ENCODE results near the gene SDF2L1.
"Not testable (repeated sequence)": the region's sequence is repeated elsewhere in the genome, so short reads cannot be mapped to it uniquely, and the experiment has no call there.

SDF2L1 gene

GRCh38 chr22:21641789-21642583 is at the start of gene SDF2L1:
Gene SDF2L1, plus strand, starts transcription at chr22:21642302. Its CDS starts 35 bp downstream, at chr22:21642337.
- peak; percentile 98 for DNase-seq (ENCODE audit: low read depth)

GRCh38 chr22:21592422-21592821 is 49.7 kb upstream of the SDF2L1 start:
- no peak for DNase-seq (ENCODE audit: low read depth)

- DNase-seq (ENCODE audit: low read depth) = no peak
These were observed 48.5 kb upstream of the SDF2L1 start for GRCh38 chr22:21593406-21594232.

- no peak for DNase-seq (ENCODE audit: low read depth)
These were observed 47.1 kb upstream of the SDF2L1 start for GRCh38 chr22:21594865-21595452.

GRCh38 chr22:21596356-21597135 is 45.6 kb upstream of the SDF2L1 start:
- not testable (repeated sequence) for DNase-seq (ENCODE audit: low read depth)

- no peak for DNase-seq (ENCODE audit: low read depth)
These were observed 43.8 kb upstream of the SDF2L1 start for GRCh38 chr22:21598302-21598701.

- DNase-seq (ENCODE audit: low read depth) = no peak
These were observed 42.8 kb upstream of the SDF2L1 start for GRCh38 chr22:21599053-21599893.

GRCh38 chr22:21602579-21602978 is 39.5 kb upstream of the SDF2L1 start:
- DNase-seq (ENCODE audit: low read depth) = no peak

GRCh38 chr22:21603973-21604372 is 38.1 kb upstream of the SDF2L1 start:
- no peak for DNase-seq (ENCODE audit: low read depth)

GRCh38 chr22:21605887-21606564 is 36.1 kb upstream of the SDF2L1 start:
- DNase-seq (ENCODE audit: low read depth) = no peak

GRCh38 chr22:21606775-21607174 is 35.3 kb upstream of the SDF2L1 start:
- no peak for DNase-seq (ENCODE audit: low read depth)

GRCh38 chr22:21609556-21610157 is 32.4 kb upstream of the SDF2L1 start:
- not testable (repeated sequence) for DNase-seq (ENCODE audit: low read depth)

- no peak for DNase-seq (ENCODE audit: low read depth)
These were observed 30.7 kb upstream of the SDF2L1 start for GRCh38 chr22:21611210-21611977.

GRCh38 chr22:21612858-21613257 is 29.2 kb upstream of the SDF2L1 start:
- no peak for DNase-seq (ENCODE audit: low read depth)

- DNase-seq (ENCODE audit: low read depth) = no peak
These were observed 28.4 kb upstream of the SDF2L1 start for GRCh38 chr22:21613553-21614233.

GRCh38 chr22:21615731-21616130 is 26.4 kb upstream of the SDF2L1 start:
- DNase-seq (ENCODE audit: low read depth) = no peak

- not testable (repeated sequence) for DNase-seq (ENCODE audit: low read depth)
These were observed 24.8 kb upstream of the SDF2L1 start for GRCh38 chr22:21617337-21617736.

GRCh38 chr22:21621025-21621424 is 21.1 kb upstream of the SDF2L1 start:
- DNase-seq (ENCODE audit: low read depth) = no peak

All from activated T-cell treated with anti-CD3 and anti-CD28 coated beads for 48 hours (primary cell).